Measurements from ENCODE around the gene CRYAA. TPM values are rescaled to one million over a fixed set of nuclear protein-coding genes. Genes with fewer than 3 reads are reported as not detected.

Gene CRYAA
- total RNA-seq, 1 experiment from 2014 or later = not detected

GRCh38 chr21:43207043-43207315, 38.2 kb downstream of the CRYAA start:
- Histone ChIP-seq H2BK120ac (ENCODE audit: low read depth, low read length, poor library complexity, severe bottlenecking) (no peak overlapping the region), H2BK20ac (ENCODE audit: low read depth, low read length, poor library complexity, severe bottlenecking) (no peak overlapping the region), H4K91ac (ENCODE audit: insufficient read length, low read depth, low read length) (no peak overlapping the region), H3K27me3 (ENCODE audit: insufficient read depth, low read length) (no peaks in the 10 kb centered on the region), H4K5ac (ENCODE audit: insufficient read length, low read depth, low read length) (no peak overlapping the region), H2BK5ac (ENCODE audit: insufficient read length, low read length) (no peak overlapping the region), H3K79me1 (ENCODE audit: insufficient read depth, low read depth, low read length, poor library complexity, severe bottlenecking) (no peaks in the 10 kb centered on the region), H3K4me2 (ENCODE audit: insufficient read depth, insufficient read length, low read length) (no peak overlapping the region), H3K18ac (ENCODE audit: insufficient read length, low read depth, low read length) (no peak overlapping the region), H3K4ac (ENCODE audit: low read depth, low read length) (no peak overlapping the region), H2BK15ac (ENCODE audit: low read depth, low read length) (no peak overlapping the region), H3K23me2 (ENCODE audit: insufficient read length, low read depth, low read length, poor library complexity, severe bottlenecking) (no peaks in the 10 kb centered on the region), H3K27ac (ENCODE audit: insufficient read length, low read depth, low read length) (no peak overlapping the region), H2BK12ac (ENCODE audit: insufficient read length, low read depth, low read length) (no peak overlapping the region), H3K79me2 (ENCODE audit: insufficient read depth, low read length) (no peaks in the 10 kb centered on the region), H4K20me1 (ENCODE audit: control insufficient read depth, insufficient read depth, insufficient read length) (no peaks in the 10 kb centered on the region), H3K56ac (ENCODE audit: insufficient read length, low read depth, low read length) (no peak overlapping the region), H3K9ac (ENCODE audit: extremely low read depth, insufficient read length, low read length) (no peak overlapping the region), H3K14ac (ENCODE audit: insufficient read depth, low read length) (no peak overlapping the region), H3K9me3 (ENCODE audit: control insufficient read depth, low read depth, low read length) (no peaks in the 10 kb centered on the region), H4K8ac (replicated peaks; ENCODE audit: insufficient read length, low read depth, low read length) (no peak overlapping the region), H2AK5ac (ENCODE audit: insufficient read length, low read length) (no peak overlapping the region), H3K4me1 (ENCODE audit: insufficient read depth, low read length) (no peaks in the 10 kb centered on the region; the same call in 1 of the 2 replicates), H2AFZ (ENCODE audit: low read length) (no peak overlapping the region), H3K23ac (ENCODE audit: insufficient read length, low read depth, low read length) (no peak overlapping the region), H3T11ph (ENCODE audit: low read length) (no peak overlapping the region)
- peaks cover 0 to under 1% (median 0%) of the 10 kb centered on the region in 3 experiments; a peak in 3 of 7 replicates for H3K36me3 Mint-ChIP-seq (ENCODE audit: insufficient read depth in 1 of 3, low read depth in 3 of 3)
- H3K9me3 Mint-ChIP-seq = peaks cover 8 to 11% of the 10 kb centered on the region in 2 experiments
- no CpG with 5 or more reads among the region's 6 CpGs for WGBS (ENCODE audit: extremely low coverage, insufficient read length, low lambda C conversion rate)
- no peak for TF ChIP-seq CTCF (conservative IDR thresholded peaks at IDR 0.05)
- no peak for DNase-seq
- no peak overlapping the region for H3K4me3 Mint-ChIP-seq
- peaks cover 3% of the 10 kb centered on the region for H3K27me3 Mint-ChIP-seq (ENCODE audit: low read depth)
- peaks cover 2 to 6% of the 10 kb centered on the region in 2 experiments; a peak in 2 of 4 replicates for H3K4me1 Mint-ChIP-seq
- H3K27ac Mint-ChIP-seq = no peak overlapping the region
